ENCODE results near the gene UPK1B. TPM values are rescaled to one million over a fixed set of nuclear protein-coding genes. Genes with fewer than 3 reads are reported as not detected.

The UPK1B gene
- total and polyA plus RNA-seq, 2 donors (not counting 3 experiments of a cell fraction or from before 2014, with no cell fraction given) = not detected

DNA sequence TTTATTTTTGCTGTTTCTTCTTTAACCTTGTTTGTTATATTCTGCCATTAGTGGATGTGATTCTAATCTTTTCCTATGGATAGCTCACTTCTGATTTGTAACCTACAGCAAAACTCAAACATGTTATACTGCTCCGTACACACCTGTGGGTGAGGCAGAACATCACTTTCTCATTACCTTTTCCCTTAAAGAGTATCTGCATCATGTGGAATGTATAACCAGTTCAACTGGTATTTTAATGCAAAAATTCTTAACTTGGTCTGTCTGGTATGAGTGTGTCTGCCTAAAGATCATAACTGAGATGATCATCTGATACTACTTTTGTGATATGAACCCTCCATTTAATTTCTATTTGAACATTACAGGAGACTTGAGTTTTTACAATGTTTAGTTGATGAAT lies 13.0 kb upstream of the UPK1B start:
- DNase-seq (ENCODE audit: low read depth, low spot score) (no peak), FAIRE-seq (no peak)
- Histone ChIP-seq H3K4me1 (ENCODE audit: control insufficient read depth, extremely low read depth, insufficient read depth, low read length) (no peaks in the 10 kb centered on the region), H3K27ac (ENCODE audit: insufficient read depth, low read depth, low read length) (no peak overlapping the region), H3K4me3 (replicated peaks in 1 of 3; ENCODE audit: insufficient read depth in 1 of 3, low read depth in 1 of 3, low read length in 3 of 3) (no peak overlapping the region), H3K79me2 (ENCODE audit: control insufficient read depth, insufficient read depth, low read length) (no peaks in the 10 kb centered on the region), H3K9ac (replicated peaks; ENCODE audit: extremely low read depth, insufficient read depth, low read length) (no peak overlapping the region), H3K27me3 (ENCODE audit: control insufficient read depth in 2 of 2, insufficient read depth in 2 of 2, low read length in 2 of 2) (no peaks in the 10 kb centered on the region), H4K20me1 (replicated peaks; ENCODE audit: control insufficient read depth, extremely low read depth, insufficient read depth, low read length) (no peaks in the 10 kb centered on the region), H3K9me3 (replicated peaks; ENCODE audit: control insufficient read depth, insufficient read depth, low read length) (no peaks in the 10 kb centered on the region), H2AFZ (ENCODE audit: low read depth, low read length) (no peak overlapping the region), H3K9me1 (replicated peaks; ENCODE audit: control insufficient read depth, extremely low read depth, insufficient read depth, low read length) (no peaks in the 10 kb centered on the region), H3K4me2 (ENCODE audit: insufficient read depth, low read length) (no peak overlapping the region), H3K36me3 (ENCODE audit: control insufficient read depth in 2 of 2, extremely low read depth in 1 of 2, insufficient read depth in 2 of 2, low read length in 2 of 2) (no peaks in the 10 kb centered on the region)
- TF ChIP-seq GATA2 (IDR thresholded peaks at IDR 0.05; ENCODE audit: insufficient read depth, insufficient read length, low read depth, low read length) = no peak
- no peak for TF ChIP-seq POLR2AphosphoS5 (IDR thresholded peaks at IDR 0.05; ENCODE audit: insufficient read depth, low read depth, low read length)
- TF ChIP-seq, protein P1, sequence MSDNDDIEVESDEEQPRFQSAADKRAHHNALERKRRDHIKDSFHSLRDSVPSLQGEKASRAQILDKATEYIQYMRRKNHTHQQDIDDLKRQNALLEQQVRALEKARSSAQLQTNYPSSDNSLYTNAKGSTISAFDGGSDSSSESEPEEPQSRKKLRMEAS (IDR thresholded peaks at IDR 0.05; ENCODE audit: insufficient read depth, insufficient read length) = no peak
- no peak for TF ChIP-seq JUN (IDR thresholded peaks at IDR 0.05; ENCODE audit: borderline replicate concordance, insufficient read depth, insufficient read length, low read depth)
- no peak for TF ChIP-seq POLR2A (IDR thresholded peaks at IDR 0.05; ENCODE audit: low read depth, low read length)
- TF ChIP-seq, protein P2, sequence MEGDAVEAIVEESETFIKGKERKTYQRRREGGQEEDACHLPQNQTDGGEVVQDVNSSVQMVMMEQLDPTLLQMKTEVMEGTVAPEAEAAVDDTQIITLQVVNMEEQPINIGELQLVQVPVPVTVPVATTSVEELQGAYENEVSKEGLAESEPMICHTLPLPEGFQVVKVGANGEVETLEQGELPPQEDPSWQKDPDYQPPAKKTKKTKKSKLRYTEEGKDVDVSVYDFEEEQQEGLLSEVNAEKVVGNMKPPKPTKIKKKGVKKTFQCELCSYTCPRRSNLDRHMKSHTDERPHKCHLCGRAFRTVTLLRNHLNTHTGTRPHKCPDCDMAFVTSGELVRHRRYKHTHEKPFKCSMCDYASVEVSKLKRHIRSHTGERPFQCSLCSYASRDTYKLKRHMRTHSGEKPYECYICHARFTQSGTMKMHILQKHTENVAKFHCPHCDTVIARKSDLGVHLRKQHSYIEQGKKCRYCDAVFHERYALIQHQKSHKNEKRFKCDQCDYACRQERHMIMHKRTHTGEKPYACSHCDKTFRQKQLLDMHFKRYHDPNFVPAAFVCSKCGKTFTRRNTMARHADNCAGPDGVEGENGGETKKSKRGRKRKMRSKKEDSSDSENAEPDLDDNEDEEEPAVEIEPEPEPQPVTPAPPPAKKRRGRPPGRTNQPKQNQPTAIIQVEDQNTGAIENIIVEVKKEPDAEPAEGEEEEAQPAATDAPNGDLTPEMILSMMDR (IDR thresholded peaks at IDR 0.05; ENCODE audit: extremely low read depth in 1 of 2, insufficient read depth in 1 of 2, low read depth in 1 of 2, low read length in 2 of 2) = no peak
- no peak for TF ChIP-seq MYC (IDR thresholded peaks at IDR 0.05; ENCODE audit: low read depth, low read length)
- TF ChIP-seq EZH2 (IDR thresholded peaks at IDR 0.05; ENCODE audit: borderline replicate concordance, low read depth, low read length, severe bottlenecking) = no peak
- TF ChIP-seq FOS (IDR thresholded peaks at IDR 0.05; ENCODE audit: borderline replicate concordance, insufficient read depth, low read length) = no peak
- intact Hi-C loops (cut with micrococcal nuclease) = no loop called here
- BruUV-seq (replicated peaks) = no TSS peak
- ChIA-PET POLR2A (no interaction called here), CTCF (interaction anchor here (2.1 kb wide), 1 partner anchor 16 kb away, joined by 7 read pairs; no protein-coding TSS in a partner anchor)
- dilution Hi-C loops (cut with MboI; ENCODE audit: extremely low pct_ligation_motif_present, low sequenced_read_pairs) = no loop called here
